ENCODE measurements around the gene CCL23. TPM values are rescaled to one million over a fixed set of nuclear protein-coding genes. Genes with fewer than 3 reads are reported as not detected.

CCL23 gene
- total and polyA plus RNA-seq, 2 donors (not counting 1 experiment from before 2014, with no cell fraction given): not detected

GRCh38 chr17:36001110-36001771 is 16.5 kb downstream of the CCL23 start, which contains the start of gene CCL15:
CCL15 (minus strand) TSS chr17:36001553; CDS start chr17:36001492, 61 bp downstream.
- Histone ChIP-seq H3K4me3 (replicated peaks in 1 of 4; ENCODE audit: control extremely low read depth in 1 of 4, insufficient read depth in 1 of 4, low read depth in 3 of 4, low read length in 4 of 4) (no peak within 1 kb of the TSS), H3K79me2 (ENCODE audit: control insufficient read depth, insufficient read depth, low read length) (no peaks in the 10 kb centered on the region), H3K9me3 (ENCODE audit: control insufficient read depth, insufficient read depth, low read depth, low read length) (no peaks in the 10 kb centered on the region), H3K4me1 (ENCODE audit: control insufficient read depth, extremely low read depth, insufficient read depth, low read length) (no peaks in the 10 kb centered on the region), H3K27ac (ENCODE audit: insufficient read depth, low read length) (no peak within 1 kb of the TSS), H2AFZ (ENCODE audit: low read length) (no peak within 1 kb of the TSS), H3K27me3 (ENCODE audit: control insufficient read depth, insufficient read depth, low read length) (no peaks in the 10 kb centered on the region), H3K4me2 (ENCODE audit: extremely low read depth, insufficient read depth, low read length) (no peak within 1 kb of the TSS), H4K20me1 (ENCODE audit: control insufficient read depth, extremely low read depth, insufficient read depth, low read length) (no peaks in the 10 kb centered on the region), H3K9ac (ENCODE audit: insufficient read depth, low read length) (no peak within 1 kb of the TSS), H3K36me3 (ENCODE audit: control insufficient read depth, insufficient read depth, low read length) (no peaks in the 10 kb centered on the region)
- TF ChIP-seq EZH2 (IDR thresholded peaks at IDR 0.05; ENCODE audit: low read length, missing control alignments): no peak
- no peak for TF ChIP-seq CTCF (conservative IDR thresholded peaks at IDR 0.05 in 1 of 2, IDR thresholded peaks at IDR 0.05 in 1 of 2; ENCODE audit: low read depth in 1 of 2, low read length in 2 of 2)
- DNase-seq (ENCODE audit: low read depth in 2 of 2): no peak

GRCh38 chr17:36000732-36001109 is 17.1 kb downstream of the CCL23 start:
- Histone ChIP-seq H3K79me2 (ENCODE audit: control insufficient read depth, insufficient read depth, low read length) (no peaks in the 10 kb centered on the region), H3K27me3 (ENCODE audit: control insufficient read depth, insufficient read depth, low read length) (no peaks in the 10 kb centered on the region), H3K9me3 (ENCODE audit: control insufficient read depth, insufficient read depth, low read depth, low read length) (no peaks in the 10 kb centered on the region), H3K27ac (ENCODE audit: insufficient read depth, low read length) (no peak overlapping the region), H3K4me2 (ENCODE audit: extremely low read depth, insufficient read depth, low read length) (no peak overlapping the region), H2AFZ (ENCODE audit: low read length) (no peak overlapping the region), H3K4me1 (ENCODE audit: control insufficient read depth, extremely low read depth, insufficient read depth, low read length) (no peaks in the 10 kb centered on the region), H3K36me3 (ENCODE audit: control insufficient read depth, insufficient read depth, low read length) (no peaks in the 10 kb centered on the region), H3K9ac (ENCODE audit: insufficient read depth, low read length) (no peak overlapping the region), H4K20me1 (ENCODE audit: control insufficient read depth, extremely low read depth, insufficient read depth, low read length) (no peaks in the 10 kb centered on the region), H3K4me3 (replicated peaks in 1 of 4; ENCODE audit: control extremely low read depth in 1 of 4, insufficient read depth in 1 of 4, low read depth in 3 of 4, low read length in 4 of 4) (no peak overlapping the region)
- DNase-seq (ENCODE audit: low read depth in 2 of 2): no peak
- no peak for TF ChIP-seq EZH2 (IDR thresholded peaks at IDR 0.05; ENCODE audit: low read length, missing control alignments)
- TF ChIP-seq CTCF (conservative IDR thresholded peaks at IDR 0.05 in 1 of 2, IDR thresholded peaks at IDR 0.05 in 1 of 2; ENCODE audit: low read depth in 1 of 2, low read length in 2 of 2): no peak

GRCh38 chr17:35998756-35999155 is 19.0 kb downstream of the CCL23 start:
- H3K79me2 ChIP-seq (ENCODE audit: control insufficient read depth, insufficient read depth, low read length): no peaks in the 10 kb centered on the region
- H2AFZ ChIP-seq (ENCODE audit: low read length): no peak overlapping the region
- no peaks in the 10 kb centered on the region for H3K4me1 ChIP-seq (ENCODE audit: control insufficient read depth, extremely low read depth, insufficient read depth, low read length)
- H3K4me3 ChIP-seq (replicated peaks in 1 of 4; ENCODE audit: control extremely low read depth in 1 of 4, insufficient read depth in 1 of 4, low read depth in 3 of 4, low read length in 4 of 4): no peak overlapping the region
- H3K9ac ChIP-seq (ENCODE audit: insufficient read depth, low read length): no peak overlapping the region
- DNase-seq (ENCODE audit: low read depth in 2 of 2): no peak
- TF ChIP-seq EZH2 (IDR thresholded peaks at IDR 0.05; ENCODE audit: low read length, missing control alignments): no peak
- no peak for TF ChIP-seq CTCF (conservative IDR thresholded peaks at IDR 0.05 in 1 of 2, IDR thresholded peaks at IDR 0.05 in 1 of 2; ENCODE audit: low read depth in 1 of 2, low read length in 2 of 2)
- H3K27ac ChIP-seq (ENCODE audit: insufficient read depth, low read length): no peak overlapping the region
- no peaks in the 10 kb centered on the region for H3K9me3 ChIP-seq (ENCODE audit: control insufficient read depth, insufficient read depth, low read depth, low read length)
- no peak overlapping the region for H3K4me2 ChIP-seq (ENCODE audit: extremely low read depth, insufficient read depth, low read length)
- H4K20me1 ChIP-seq (ENCODE audit: control insufficient read depth, extremely low read depth, insufficient read depth, low read length): no peaks in the 10 kb centered on the region
- H3K27me3 ChIP-seq (ENCODE audit: control insufficient read depth, insufficient read depth, low read length): no peaks in the 10 kb centered on the region
- H3K36me3 ChIP-seq (ENCODE audit: control insufficient read depth, insufficient read depth, low read length): no peaks in the 10 kb centered on the region

Measured in fibroblast of lung (primary cell).